Thoracic aorta (tissue), 2 donors: Measurements from ENCODE around the gene NCAPH2. TPM values are rescaled to one million over a fixed set of nuclear protein-coding genes. Genes with fewer than 3 reads are reported as not detected.
A peak's percentile ranks its signal among the peaks of the same experiment; 100 is the strongest.

Experiments
- ATAC-seq: fragments of 150-250 bp; one replicate; pipeline ENCODE4 v1.8.0; 2017; ENCODE audit warnings: low read depth; ENCODE audit not compliant: insufficient number of reproducible peaks, low FRiP score
- DNase-seq: peaks from one replicate; pipeline ENCODE4 v3.0.0-alpha.2; 2020; ENCODE audit warnings: low spot score
- H3K27ac ChIP-seq, 2 donors: fragments of 200-600 bp; sonication (generic); 1 replicate in 1 of 2; 2 replicates in 1 of 2; pipeline ENCODE4 v1.5.1; 2016; ENCODE audit warnings: mild to moderate bottlenecking in 2 of 2, moderate library complexity in 2 of 2
- H3K27me3 ChIP-seq: fragments of 200-600 bp; sonication (generic); replicated peaks from 2 replicates; pipeline ENCODE4 v1.6.0; 2016; ENCODE audit warnings: mild to moderate bottlenecking; ENCODE audit not compliant: insufficient read depth
- H3K36me3 ChIP-seq: fragments of 200-600 bp; sonication (generic); one replicate; pipeline ENCODE4 v1.5.1; 2016
- H3K4me1 ChIP-seq, 2 donors: fragments of 200-600 bp; sonication (generic); 1 replicate in 1 of 2; 2 replicates in 1 of 2; pipeline versions ENCODE4 v1.5.1 to v1.6.0; 2016; ENCODE audit warnings: low read depth in 2 of 2, mild to moderate bottlenecking in 1 of 2; ENCODE audit not compliant: control insufficient read depth in 1 of 2
- H3K4me3 ChIP-seq: fragments of 200-600 bp; sonication (generic); 2 replicates; pipeline ENCODE4 v1.5.1; 2016; ENCODE audit warnings: mild to moderate bottlenecking
- H3K9me3 ChIP-seq: fragments of 200-600 bp; sonication (generic); 2 replicates; pipeline ENCODE4 v1.5.1; 2016
- total RNA-seq, 2 donors: library from RNA; depleted of rRNA; stranded (reverse); fragments of >200 nt; gene quantifications; one replicate each; pipeline versions ENCODE4 v1.1.0 to v1.2.3, GENCODE V29; 2016
- TF ChIP-seq, protein P1 (sequence below): fragments of 200-600 bp; sonication (generic); IDR thresholded peaks from one replicate; pipeline ENCODE4 v1.5.1; 2019; ENCODE audit warnings: antibody characterized with exemption

Gene NCAPH2
- total RNA-seq, 2 donors from 2014 or later: 40.8 to 50.4 TPM

DNA sequence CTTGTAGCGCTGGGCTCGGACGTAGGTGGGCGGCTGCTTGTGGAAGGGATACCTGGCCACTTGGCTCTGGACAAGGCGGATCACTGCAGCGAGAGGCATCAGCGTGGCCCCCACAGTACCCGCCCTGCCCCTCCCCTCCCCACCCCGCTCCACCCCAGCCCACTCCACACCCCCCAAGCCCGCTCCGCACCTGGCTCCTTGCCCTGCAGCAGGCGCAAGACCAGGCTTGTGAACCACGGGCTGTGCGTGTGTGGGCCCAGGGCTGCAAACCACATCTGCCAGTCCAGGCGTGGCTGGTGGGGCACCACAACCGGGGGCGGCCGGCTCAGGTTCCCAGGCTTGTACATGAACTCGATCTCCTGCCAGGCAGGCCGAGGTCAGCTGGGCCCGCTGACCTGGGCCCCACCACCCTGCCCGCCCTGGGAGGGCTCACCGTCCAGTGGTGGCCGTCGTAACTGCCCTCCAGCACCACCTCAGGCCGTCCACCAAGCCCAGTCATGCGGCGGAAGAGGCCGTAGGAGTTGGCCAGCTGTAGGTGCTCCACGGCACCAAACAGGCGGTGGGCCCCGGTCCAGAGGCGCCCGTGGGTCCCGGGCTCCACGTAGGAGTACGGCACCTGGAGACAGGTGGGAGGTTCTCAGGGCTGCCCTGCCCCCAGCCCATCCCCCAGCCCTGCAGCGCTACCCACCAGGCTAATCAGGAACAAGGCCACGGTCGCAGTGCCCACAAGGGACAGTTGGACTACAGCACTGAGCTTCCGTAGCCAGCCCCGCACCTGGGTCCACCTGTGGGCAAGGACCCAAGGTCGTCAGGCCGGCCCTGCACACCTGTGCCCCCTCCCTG lies 3.4 kb upstream of the NCAPH2 start:
- Histone ChIP-seq H3K9me3 (no peaks in the 10 kb centered on the region), H3K27me3 (no peaks in the 10 kb centered on the region), H3K27ac (no peak overlapping the region), H3K36me3 (peaks cover 24% of the 10 kb centered on the region), H3K4me3 (no peak overlapping the region), H3K4me1 (peaks cover 15 to 29% of the 10 kb centered on the region in 2 donors)
- ATAC-seq: no peak
- DNase-seq: no peak
- TF ChIP-seq, protein P1, sequence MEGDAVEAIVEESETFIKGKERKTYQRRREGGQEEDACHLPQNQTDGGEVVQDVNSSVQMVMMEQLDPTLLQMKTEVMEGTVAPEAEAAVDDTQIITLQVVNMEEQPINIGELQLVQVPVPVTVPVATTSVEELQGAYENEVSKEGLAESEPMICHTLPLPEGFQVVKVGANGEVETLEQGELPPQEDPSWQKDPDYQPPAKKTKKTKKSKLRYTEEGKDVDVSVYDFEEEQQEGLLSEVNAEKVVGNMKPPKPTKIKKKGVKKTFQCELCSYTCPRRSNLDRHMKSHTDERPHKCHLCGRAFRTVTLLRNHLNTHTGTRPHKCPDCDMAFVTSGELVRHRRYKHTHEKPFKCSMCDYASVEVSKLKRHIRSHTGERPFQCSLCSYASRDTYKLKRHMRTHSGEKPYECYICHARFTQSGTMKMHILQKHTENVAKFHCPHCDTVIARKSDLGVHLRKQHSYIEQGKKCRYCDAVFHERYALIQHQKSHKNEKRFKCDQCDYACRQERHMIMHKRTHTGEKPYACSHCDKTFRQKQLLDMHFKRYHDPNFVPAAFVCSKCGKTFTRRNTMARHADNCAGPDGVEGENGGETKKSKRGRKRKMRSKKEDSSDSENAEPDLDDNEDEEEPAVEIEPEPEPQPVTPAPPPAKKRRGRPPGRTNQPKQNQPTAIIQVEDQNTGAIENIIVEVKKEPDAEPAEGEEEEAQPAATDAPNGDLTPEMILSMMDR: no peak

DNA sequence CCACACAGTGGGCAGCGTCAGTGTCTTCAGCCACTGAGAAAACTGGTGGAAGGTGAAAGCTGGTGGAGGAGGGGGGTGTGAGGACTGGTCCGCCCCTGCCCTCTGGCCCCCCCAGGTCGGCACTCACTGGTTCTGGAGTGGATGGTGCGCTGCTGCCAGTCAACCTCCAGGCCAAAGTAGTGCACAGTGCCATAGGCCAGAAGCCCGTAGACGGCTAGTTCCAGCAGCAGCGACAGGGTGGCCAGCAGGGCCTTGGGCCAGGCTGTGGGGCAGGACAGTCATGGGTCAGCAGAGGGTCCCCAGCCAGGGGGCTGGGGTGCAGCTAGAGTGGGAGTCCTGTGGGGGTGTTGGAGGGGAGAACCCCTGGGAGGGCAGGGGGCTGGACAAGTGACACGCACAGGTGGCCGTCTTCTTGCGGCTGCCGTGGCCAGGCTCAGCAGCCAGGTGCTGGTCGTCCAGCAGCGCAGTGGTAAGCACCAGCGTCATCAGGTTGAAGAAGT lies 2.7 kb upstream of the NCAPH2 start:
- Histone ChIP-seq H3K4me1 (peaks cover 15 to 29% of the 10 kb centered on the region in 2 donors), H3K27me3 (no peaks in the 10 kb centered on the region), H3K27ac (no peak overlapping the region), H3K9me3 (no peaks in the 10 kb centered on the region), H3K4me3 (no peak overlapping the region), H3K36me3 (peaks cover 24% of the 10 kb centered on the region)
- ATAC-seq: no peak
- TF ChIP-seq, protein P1: no peak
- DNase-seq: no peak

DNA sequence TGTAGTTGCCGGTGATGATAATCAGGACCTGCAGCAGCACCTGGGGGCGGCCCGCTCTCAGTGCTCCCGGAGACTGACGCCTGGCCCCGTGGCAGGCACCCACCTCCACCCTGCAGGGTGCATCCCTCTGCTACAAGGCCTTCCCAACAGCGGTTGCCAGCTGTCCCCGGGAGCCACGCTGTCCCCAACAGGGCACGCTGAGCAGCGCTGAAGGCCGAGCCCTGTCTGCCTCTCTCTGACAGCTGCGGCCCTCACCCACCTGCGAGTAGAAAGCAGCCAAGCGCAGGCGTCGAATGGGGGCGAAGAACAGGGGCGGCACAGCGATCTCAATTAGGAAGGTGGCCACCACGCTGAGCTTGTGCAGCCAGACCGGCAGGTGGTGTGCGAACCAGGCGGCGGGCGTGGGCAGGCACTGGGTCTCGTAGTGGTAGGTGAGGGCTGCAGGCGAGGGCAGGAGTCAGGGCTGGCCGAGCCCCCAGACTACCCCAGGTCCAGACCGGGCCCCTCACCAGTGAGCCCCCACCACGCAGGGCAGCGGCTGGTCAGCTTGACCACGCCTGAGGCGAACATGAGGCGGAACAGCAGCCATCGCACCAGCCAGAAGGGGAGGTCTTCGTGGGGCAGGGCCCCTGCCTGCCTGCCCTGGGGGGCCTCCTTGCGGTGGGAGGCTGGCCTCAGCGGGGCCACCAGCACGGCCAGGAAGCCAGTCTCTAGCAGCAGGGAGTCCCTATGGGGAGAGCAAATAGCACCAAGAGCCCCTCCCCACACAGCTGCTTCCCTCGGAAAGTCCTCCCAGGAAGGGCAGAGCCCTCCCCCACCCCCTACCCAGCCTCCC lies 2.0 kb upstream of the NCAPH2 start:
- peaks cover 24% of the 10 kb centered on the region for H3K36me3 ChIP-seq
- H3K4me3 ChIP-seq: peak overlapping the region; percentile 100
- no peaks in the 10 kb centered on the region for H3K27me3 ChIP-seq
- TF ChIP-seq, protein P1: no peak
- H3K27ac ChIP-seq: no peak overlapping the region
- H3K4me1 ChIP-seq: peaks cover 15 to 29% of the 10 kb centered on the region in 2 donors
- no peak for ATAC-seq
- no peaks in the 10 kb centered on the region for H3K9me3 ChIP-seq
- DNase-seq: no peak

DNA sequence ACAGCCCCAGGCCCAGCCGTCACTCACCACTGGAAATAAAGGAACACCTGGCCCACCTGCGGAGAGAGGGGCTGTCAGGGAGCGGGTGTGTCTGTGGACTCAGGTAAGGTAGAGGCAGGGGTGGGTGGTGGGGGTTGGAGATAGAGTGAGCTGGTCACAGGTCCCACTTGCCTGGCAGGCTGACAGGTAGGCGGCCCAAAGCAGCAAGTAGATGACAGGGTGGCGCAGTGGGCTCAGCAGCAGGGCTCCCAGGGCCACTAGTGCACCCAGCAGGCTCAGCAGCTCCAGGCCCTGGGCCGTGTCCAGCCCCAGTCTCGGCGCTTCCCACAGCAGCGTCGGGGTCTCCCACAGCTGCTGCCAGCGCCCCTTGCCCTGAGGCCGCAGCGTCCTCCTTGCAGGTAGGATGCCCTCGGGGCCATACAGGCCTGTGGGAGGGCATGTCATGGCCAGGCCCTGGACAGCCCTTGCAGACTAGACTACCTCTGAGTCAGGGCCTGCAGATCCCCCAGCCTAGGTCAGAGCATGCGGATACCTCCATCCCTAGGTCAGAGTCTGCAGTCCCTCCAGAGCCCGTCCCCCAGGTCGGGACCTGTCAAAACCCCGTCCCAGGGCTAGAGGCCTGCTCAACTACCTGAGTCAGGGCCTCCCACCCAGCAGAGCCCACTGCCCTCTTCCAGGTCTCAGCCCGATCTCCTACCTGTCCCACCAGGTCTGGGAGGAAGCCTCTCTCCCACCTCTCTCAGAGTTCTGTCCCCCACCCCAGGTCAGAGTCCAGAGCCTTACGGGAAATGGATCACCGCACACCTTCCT lies 1.2 kb upstream of the NCAPH2 start:
- DNase-seq (no peak), ATAC-seq (no peak)
- peaks cover 15 to 29% of the 10 kb centered on the region in 2 donors for H3K4me1 ChIP-seq
- peak overlapping the region; percentile 79 for H3K27ac ChIP-seq
- H3K9me3 ChIP-seq: no peaks in the 10 kb centered on the region
- peaks cover 24% of the 10 kb centered on the region for H3K36me3 ChIP-seq
- peak overlapping the region; percentile 100 for H3K4me3 ChIP-seq
- no peaks in the 10 kb centered on the region for H3K27me3 ChIP-seq
- TF ChIP-seq, protein P1: no peak
